EH (cell line): ENCODE measurements around the gene TTC16.
"Not testable (repeated sequence)": the region's sequence is repeated elsewhere in the genome, so short reads cannot be mapped to it uniquely, and the experiment has no call there.

Source experiments
- DNase-seq: peaks from one replicate; pipeline ENCODE4 v3.0.0-alpha.2; 2015; ENCODE audit warnings: low read depth

Gene TTC16

GRCh38 chr9:127741831-127742434 is 26.1 kb downstream of the TTC16 start:
- peak; percentile 68 for DNase-seq

- peak; percentile 89 for DNase-seq
Measured at GRCh38 chr9:127742435-127743088, 26.7 kb downstream of the TTC16 start.

GRCh38 chr9:127744398-127745110 is 28.7 kb downstream of the TTC16 start:
- no peak for DNase-seq

- no peak for DNase-seq
Measured at GRCh38 chr9:127746959-127747569, 31.2 kb downstream of the TTC16 start.

DNA sequence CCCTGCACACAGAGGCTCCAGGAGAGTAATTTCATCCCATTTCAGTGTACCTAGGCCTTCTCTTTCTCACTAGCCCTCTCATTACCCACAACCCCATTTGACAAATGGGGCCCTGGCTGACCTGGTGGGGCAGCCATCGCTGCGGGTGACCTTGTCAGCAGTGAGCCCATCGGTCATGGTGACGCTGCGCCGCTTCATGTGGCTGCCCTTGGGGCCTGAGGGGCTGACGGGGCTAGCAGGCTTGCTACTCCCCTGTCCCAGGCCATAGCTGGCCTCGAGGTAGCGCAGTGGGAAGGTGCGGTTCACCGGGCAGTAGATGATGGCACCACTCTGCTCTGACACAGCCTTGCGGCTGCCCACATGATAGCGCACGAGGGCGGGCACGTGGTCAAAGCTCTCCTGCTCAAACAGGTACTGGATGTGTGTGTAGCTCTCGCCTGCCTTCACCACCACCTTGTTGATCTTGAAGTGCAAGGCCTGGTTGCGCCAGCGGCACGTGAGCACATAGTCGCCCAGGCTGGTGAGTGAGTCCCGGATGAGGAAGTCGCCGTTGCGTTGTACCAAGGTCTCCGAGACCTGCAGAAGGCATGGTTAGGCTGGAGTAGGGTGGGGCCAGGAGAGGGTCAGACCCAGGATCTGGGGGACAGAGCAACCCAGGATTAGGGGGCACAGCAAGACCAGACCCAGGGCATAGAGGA is 33.4 kb downstream of the TTC16 start:
- DNase-seq: no peak

DNA sequence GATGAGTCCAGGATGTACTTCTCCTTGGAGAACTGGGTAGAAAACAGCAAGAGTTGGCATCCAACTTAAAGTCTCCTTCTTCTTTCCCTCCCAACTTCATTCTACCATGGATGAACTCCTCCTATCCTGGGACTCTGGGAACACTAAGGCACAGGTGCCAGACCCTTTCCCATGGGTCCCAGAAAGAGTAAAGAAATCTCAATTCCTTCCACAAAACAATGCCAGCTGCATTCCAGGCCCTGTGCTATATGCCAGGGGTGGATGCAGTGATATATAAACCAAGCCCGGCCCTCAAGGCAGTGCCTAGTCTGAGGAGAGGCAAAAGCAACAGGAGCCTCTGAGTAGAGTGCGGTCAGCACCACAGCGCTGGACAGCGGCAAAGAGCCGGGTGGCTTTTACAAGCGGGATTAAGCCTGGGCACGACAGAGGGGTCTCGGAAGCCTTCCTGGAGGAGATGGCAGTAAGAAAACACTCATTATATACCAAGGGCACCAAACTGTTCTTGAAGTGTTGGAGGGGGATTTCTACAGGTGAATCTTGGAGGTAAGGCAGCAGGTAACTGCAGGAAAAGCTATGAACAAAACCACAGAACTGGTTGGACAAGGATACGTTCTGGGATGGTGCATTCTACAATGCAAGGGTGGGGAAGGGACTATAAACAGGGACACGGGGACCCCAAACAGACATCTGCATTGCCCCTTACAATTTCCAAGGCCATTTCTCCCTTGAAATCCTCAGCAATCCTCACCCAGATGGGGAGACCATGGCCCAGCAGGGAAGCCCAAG is 35.6 kb downstream of the TTC16 start:
- DNase-seq: peak; percentile 46

DNA sequence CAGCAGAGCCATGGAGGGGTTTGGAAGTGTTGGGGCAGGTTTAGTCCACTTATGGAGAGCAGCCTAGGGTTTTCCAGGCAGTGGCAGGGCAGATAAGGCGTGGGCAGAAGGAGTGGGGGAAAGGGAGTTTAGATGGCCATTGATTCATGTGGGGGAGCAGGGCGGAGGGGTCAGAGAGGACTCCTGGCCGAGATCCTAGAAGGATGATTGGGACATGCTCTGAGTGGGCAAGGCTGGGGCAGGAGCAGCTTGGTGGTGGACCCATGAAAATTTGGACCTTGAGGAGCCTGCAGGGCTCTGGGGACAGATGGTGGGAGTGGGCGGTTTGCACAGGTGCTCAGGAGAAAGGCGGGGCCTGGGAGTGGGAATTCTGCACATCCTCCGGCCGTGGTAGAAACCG is 37.3 kb downstream of the TTC16 start:
- DNase-seq: no peak

- DNase-seq: no peak
Measured at GRCh38 chr9:127753622-127754021, 37.7 kb downstream of the TTC16 start.

DNA sequence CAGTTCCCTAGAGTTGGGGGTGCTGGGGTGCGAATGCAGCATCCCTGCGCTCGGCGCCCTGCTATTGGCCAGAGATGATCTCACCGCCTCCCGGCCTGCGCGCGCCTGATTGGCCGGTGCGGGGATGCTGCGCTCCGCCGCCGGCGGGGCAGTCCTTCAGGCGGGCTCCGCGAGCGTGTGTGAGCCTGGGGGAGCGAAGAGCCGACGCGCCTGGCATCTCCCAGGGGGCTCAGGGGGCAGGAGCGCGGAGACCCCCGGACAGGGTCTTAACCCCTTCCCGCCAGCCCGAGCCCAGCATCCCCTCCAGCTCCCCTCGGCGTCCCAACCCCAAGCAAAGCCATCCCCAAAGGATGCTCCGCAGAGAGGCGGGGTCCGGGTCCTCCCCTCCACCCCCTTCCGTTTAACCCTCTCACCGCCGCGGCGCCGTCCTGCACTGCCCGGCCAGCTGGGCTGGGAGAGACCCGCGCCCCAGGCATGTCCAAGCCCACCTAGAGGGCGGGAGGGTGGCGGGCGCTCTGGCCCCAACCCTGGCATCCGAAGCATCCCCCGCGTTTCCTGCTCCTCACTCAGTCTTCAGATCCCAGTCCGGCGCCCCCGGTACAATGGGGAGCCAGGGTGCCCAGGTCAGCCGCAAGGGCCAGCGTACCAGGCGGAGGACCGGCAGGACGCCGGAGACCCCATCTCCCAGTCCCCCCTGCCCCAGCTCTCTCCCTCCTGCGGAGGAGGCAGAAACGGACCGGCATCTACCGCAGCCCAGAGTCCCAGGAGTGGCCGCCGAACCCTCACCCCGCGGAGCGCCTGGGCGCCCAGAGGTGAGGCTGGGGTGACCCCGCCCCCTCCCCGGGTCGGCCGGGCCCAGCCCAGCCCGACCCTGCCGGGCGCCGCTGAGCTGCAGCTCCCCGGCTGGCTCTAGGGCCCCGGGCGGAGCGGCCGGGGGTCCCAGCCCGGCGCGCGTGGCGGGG is 38.5 kb downstream of the TTC16 start:
- DNase-seq: peak; percentile 37

GRCh38 chr9:127755061-127756060 is 39.5 kb downstream of the TTC16 start:
- DNase-seq: no peak

GRCh38 chr9:127756233-127756632 is 40.4 kb downstream of the TTC16 start:
- no peak for DNase-seq

- DNase-seq: not testable (repeated sequence)
Measured at GRCh38 chr9:127756776-127757175, 40.9 kb downstream of the TTC16 start.

DNA sequence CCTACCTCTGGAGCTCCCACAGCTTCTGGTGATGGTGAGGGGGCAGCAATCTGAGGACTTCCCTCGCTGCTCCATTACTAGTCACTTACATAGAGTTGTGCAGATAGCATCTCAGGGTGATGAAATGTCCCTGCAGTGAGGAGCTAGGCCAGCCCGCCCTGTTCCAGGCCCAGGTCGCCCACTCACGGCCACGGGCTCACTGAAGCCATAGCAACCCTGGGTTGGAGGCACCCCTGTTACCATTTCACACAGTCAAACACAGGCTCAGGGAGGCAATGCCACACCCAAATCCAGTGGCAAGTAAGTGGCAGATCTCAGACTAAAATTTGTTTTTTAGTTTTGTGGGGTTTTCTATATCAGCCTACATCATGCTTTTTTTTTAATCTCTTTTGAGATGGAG is 43.0 kb downstream of the TTC16 start:
- no peak for DNase-seq

DNA sequence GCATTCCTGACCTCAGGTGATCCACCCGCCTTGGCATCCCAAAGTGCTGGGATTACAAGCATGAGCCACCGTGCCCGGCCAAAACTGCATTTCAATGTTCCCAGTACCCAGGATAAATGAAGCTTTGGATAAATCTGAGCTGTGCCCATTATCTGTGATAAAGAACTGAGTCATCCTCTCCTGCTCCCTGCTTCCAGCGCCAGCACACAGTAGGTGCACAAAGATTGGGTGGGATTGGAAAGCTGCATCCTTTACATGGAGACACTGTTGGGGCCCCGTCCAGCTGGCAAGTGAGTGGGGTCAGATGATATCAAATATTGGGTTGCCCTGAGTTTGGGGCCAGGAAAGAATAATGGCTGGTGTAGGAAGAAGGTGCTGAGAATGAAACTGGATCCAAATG is 45.2 kb downstream of the TTC16 start:
- no peak for DNase-seq

DNA sequence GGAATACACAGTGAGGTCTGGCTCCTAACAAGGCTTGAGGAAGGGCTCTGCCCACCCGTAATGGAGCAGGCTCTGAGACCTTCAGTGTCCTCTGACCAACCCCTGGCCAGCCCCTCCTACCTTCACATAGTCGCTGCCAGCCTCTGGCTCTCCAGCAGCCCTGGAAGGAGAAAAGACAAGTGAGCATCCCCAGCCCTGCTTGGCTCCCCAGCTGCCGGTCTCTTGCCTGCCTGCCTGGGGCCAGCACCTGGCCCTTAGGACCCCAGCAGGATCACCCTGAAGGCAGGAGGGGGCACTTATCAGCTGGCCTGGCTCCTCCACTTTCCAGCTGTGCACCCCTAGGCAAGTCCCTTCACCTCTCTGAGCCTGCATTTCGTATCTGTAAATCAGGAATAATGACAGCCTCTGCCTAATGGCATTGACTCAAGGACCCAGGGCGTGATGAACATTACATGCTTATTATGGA is 45.6 kb downstream of the TTC16 start:
- no peak for DNase-seq

- no peak for DNase-seq
Measured at GRCh38 chr9:127762111-127762676, 46.3 kb downstream of the TTC16 start.

DNA sequence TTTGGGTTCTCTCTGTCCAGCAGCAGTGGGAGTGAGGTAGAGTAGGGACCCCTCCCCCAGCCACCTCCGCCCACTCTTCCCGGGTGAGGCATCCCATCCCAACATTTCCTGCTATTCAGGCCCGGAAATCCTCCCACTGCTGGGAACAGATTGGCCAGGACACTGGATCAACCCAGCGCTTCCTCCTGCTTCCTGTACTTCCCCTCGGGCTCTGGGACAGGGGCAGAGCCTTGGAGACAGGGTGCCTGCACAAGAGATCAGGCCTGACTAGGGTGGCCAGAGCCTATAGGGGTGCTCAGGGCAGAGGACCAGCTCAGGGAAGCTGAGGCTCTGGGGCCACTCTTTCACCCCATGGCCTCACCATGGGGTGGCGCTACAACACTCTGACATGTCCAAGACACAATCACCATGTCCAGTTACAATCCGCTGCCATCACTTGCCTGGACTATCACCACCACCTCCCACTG is 48.1 kb downstream of the TTC16 start:
- peak; percentile 28 for DNase-seq

DNA sequence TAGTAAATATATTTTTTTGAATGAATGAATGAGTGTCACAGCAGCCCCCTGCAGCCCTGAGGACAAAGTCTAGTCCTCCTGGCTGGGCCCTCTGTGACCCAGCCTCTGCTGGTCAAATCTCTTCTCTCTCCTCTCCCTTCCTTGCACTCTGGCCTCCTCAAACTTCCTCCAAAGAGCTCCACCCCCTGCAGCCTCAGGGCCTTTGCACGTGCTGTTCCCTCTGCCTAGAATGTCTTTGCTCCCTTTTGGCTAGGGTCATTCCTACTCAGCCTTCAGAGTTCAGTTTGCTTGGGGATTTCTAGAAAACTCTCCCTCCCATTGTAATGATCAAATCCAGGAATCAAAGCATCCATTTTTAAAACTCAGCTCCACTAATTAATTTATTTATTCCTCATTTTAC is 49.5 kb downstream of the TTC16 start:
- DNase-seq: no peak
